ENCODE data around the gene KCTD2. TPM values are rescaled to one million over a fixed set of nuclear protein-coding genes. Genes with fewer than 3 reads are reported as not detected.

The KCTD2 gene
- total and polyA plus RNA-seq, 2 of the 13 experiments (the other 11 are each of a cell fraction or from before 2014, with no cell fraction given) = 28.3 to 32.6 TPM

DNA sequence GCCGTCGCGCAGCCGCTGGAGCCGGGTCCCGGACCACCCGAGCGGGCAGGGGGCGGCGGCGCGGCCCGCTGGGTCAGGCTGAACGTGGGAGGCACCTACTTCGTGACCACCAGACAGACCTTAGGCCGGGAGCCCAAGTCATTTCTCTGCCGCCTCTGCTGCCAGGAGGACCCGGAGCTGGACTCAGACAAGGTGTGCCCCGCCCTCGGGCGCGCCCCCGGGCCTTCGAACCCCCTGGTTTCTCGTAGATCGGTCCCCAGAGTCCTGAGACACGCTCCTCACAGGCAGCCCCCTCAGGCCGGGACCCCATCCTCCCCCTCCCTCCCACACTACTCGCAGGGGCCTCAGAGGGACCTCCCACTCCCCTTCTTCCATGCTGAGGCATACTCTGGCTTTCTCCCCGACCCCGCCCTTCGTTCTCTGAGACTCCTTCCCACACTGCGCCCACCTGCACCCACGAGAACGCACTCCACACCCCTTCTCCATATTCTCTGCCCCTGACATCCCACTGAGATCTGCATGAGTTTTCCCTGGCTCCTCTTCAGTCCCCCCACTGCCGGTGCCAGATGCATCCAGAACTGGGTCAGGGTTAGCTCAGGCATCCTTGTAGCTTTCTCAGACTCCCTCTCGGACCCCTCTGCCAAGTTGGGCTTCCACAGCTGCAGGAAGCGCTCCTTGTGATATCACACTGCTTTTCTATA, 523 bp downstream of the KCTD2 start (continued):
- TF ChIP-seq, protein P1, sequence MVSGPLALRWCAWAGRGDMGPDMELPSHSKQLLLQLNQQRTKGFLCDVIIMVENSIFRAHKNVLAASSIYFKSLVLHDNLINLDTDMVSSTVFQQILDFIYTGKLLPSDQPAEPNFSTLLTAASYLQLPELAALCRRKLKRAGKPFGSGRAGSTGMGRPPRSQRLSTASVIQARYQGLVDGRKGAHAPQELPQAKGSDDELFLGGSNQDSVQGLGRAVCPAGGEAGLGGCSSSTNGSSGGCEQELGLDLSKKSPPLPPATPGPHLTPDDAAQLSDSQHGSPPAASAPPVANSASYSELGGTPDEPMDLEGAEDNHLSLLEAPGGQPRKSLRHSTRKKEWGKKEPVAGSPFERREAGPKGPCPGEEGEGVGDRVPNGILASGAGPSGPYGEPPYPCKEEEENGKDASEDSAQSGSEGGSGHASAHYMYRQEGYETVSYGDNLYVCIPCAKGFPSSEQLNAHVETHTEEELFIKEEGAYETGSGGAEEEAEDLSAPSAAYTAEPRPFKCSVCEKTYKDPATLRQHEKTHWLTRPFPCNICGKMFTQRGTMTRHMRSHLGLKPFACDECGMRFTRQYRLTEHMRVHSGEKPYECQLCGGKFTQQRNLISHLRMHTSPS (CRISPR knock-in tag; IDR thresholded peaks at IDR 0.05; ENCODE audit: low read depth) = no peak
- TF ChIP-seq ZSCAN31 (CRISPR knock-in tag; IDR thresholded peaks at IDR 0.05; ENCODE audit: low read depth) = 0 out of 2 replicates have a peak, but pooled peaks have one; percentile 32
- TF ChIP-seq ZNF264 (CRISPR knock-in tag; IDR thresholded peaks at IDR 0.05) = no peak
- no peak for TF ChIP-seq HOXA5 (CRISPR knock-in tag; IDR thresholded peaks at IDR 0.05)
- TF ChIP-seq, protein P2, sequence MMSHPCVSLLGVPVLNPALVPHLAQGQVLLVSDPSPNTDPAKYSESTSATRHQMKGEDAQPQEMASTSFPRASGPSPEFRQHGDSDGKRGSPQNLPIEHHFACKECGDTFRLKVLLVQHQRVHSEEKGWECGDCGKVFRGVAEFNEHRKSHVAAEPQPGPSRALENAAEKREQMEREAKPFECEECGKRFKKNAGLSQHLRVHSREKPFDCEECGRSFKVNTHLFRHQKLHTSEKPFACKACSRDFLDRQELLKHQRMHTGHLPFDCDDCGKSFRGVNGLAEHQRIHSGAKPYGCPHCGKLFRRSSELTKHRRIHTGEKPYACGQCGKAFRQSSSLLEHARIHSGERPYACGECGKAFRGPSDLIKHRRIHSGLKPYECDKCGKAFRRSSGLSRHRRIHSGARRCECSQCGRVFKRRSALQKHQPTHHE (CRISPR knock-in tag; IDR thresholded peaks at IDR 0.05; ENCODE audit: borderline replicate concordance) = no peak
- TF ChIP-seq HNRNPUL1 (IDR thresholded peaks at IDR 0.05; ENCODE audit: low read depth, low read length) = no peak
- no peak for TF ChIP-seq ZNF549 (CRISPR knock-in tag; IDR thresholded peaks at IDR 0.05)
- TF ChIP-seq NFE2 (CRISPR knock-in tag; IDR thresholded peaks at IDR 0.05) = no peak
- no peak for TF ChIP-seq POGZ (CRISPR knock-in tag; IDR thresholded peaks at IDR 0.05)
- no peak for TF ChIP-seq ZNF644 (CRISPR knock-in tag; IDR thresholded peaks at IDR 0.05; ENCODE audit: low read depth)
- no peak for TF ChIP-seq NR2F2 (IDR thresholded peaks at IDR 0.05; ENCODE audit: borderline replicate concordance, low read depth)
- no peak for TF ChIP-seq RFX5 (IDR thresholded peaks at IDR 0.05; ENCODE audit: low read depth, low read length)
- 0 out of 2 replicates have a peak, but pooled peaks have one; percentile 48 for TF ChIP-seq ZNF468 (CRISPR knock-in tag; IDR thresholded peaks at IDR 0.05)
- TF ChIP-seq ZNF326 (CRISPR knock-in tag; IDR thresholded peaks at IDR 0.05; ENCODE audit: borderline replicate concordance) = no peak
- no peak; the same call in 1 of the 2 replicates for TF ChIP-seq ZFY (CRISPR knock-in tag; IDR thresholded peaks at IDR 0.05)
- no peak for TF ChIP-seq ZNF446 (CRISPR knock-in tag; IDR thresholded peaks at IDR 0.05)
- TF ChIP-seq, protein P3, sequence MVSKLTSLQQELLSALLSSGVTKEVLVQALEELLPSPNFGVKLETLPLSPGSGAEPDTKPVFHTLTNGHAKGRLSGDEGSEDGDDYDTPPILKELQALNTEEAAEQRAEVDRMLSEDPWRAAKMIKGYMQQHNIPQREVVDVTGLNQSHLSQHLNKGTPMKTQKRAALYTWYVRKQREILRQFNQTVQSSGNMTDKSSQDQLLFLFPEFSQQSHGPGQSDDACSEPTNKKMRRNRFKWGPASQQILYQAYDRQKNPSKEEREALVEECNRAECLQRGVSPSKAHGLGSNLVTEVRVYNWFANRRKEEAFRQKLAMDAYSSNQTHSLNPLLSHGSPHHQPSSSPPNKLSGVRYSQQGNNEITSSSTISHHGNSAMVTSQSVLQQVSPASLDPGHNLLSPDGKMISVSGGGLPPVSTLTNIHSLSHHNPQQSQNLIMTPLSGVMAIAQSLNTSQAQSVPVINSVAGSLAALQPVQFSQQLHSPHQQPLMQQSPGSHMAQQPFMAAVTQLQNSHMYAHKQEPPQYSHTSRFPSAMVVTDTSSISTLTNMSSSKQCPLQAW (CRISPR knock-in tag; IDR thresholded peaks at IDR 0.05) = no peak
- TF ChIP-seq, protein P4, sequence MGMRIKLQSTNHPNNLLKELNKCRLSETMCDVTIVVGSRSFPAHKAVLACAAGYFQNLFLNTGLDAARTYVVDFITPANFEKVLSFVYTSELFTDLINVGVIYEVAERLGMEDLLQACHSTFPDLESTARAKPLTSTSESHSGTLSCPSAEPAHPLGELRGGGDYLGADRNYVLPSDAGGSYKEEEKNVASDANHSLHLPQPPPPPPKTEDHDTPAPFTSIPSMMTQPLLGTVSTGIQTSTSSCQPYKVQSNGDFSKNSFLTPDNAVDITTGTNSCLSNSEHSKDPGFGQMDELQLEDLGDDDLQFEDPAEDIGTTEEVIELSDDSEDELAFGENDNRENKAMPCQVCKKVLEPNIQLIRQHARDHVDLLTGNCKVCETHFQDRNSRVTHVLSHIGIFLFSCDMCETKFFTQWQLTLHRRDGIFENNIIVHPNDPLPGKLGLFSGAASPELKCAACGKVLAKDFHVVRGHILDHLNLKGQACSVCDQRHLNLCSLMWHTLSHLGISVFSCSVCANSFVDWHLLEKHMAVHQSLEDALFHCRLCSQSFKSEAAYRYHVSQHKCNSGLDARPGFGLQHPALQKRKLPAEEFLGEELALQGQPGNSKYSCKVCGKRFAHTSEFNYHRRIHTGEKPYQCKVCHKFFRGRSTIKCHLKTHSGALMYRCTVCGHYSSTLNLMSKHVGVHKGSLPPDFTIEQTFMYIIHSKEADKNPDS (CRISPR knock-in tag; IDR thresholded peaks at IDR 0.05) = no peak
- TF ChIP-seq, protein P5, sequence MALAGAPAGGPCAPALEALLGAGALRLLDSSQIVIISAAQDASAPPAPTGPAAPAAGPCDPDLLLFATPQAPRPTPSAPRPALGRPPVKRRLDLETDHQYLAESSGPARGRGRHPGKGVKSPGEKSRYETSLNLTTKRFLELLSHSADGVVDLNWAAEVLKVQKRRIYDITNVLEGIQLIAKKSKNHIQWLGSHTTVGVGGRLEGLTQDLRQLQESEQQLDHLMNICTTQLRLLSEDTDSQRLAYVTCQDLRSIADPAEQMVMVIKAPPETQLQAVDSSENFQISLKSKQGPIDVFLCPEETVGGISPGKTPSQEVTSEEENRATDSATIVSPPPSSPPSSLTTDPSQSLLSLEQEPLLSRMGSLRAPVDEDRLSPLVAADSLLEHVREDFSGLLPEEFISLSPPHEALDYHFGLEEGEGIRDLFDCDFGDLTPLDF (CRISPR knock-in tag; IDR thresholded peaks at IDR 0.05) = no peak
- no peak for TF ChIP-seq ZNF441 (CRISPR knock-in tag; IDR thresholded peaks at IDR 0.05; ENCODE audit: borderline replicate concordance)
- TF ChIP-seq ZBTB7A (CRISPR knock-in tag; IDR thresholded peaks at IDR 0.05) = no peak
- TF ChIP-seq, protein P6, sequence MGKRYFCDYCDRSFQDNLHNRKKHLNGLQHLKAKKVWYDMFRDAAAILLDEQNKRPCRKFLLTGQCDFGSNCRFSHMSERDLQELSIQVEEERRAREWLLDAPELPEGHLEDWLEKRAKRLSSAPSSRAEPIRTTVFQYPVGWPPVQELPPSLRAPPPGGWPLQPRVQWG (CRISPR knock-in tag; IDR thresholded peaks at IDR 0.05; ENCODE audit: borderline replicate concordance, low read depth) = no peak
- no peak for TF ChIP-seq GTF2F1 (IDR thresholded peaks at IDR 0.05; ENCODE audit: low read length)

Data from HepG2 (cell line).